GM12878 (cell line): Measurements from ENCODE around the gene PKMYT1. TPM values are rescaled to one million over a fixed set of nuclear protein-coding genes. Genes with fewer than 3 reads are reported as not detected.

Experiments
- ASH2L ChIP-seq: fragments of 300-600, 200-600 bp; sonication (generic); IDR thresholded peaks from 2 replicates; pipeline ENCODE4 v1.6.1; 2017; ENCODE audit warnings: low read depth, mild to moderate bottlenecking, borderline replicate concordance
- EED ChIP-seq: sonication (generic); IDR thresholded peaks from 2 replicates; pipeline ENCODE4 v1.6.1; 2016; ENCODE audit warnings: antibody characterized with exemption, low read depth
- SMAD5 ChIP-seq: IDR thresholded peaks from 2 replicates; pipeline ENCODE4 v1.6.1; 2016; ENCODE audit warnings: antibody characterized with exemption, low read depth
- YY1 ChIP-seq: IDR thresholded peaks from 2 replicates; pipeline ENCODE4 v1.6.1; 2011; ENCODE audit warnings: low read depth, mild to moderate bottlenecking, low read length
- polyA plus RNA-seq, 11 experiments: library from polyadenylated mRNA; depleted of rRNA in 4 of 11; unstranded in 6 of 11; stranded (reverse) in 5 of 11; fragments of >200 nt; fragmentation: Nextera tagmentation in 4 of 11; fragmentation: Illumina TruSeq in 1 of 11; extraction: Ambion mirVana in 4 of 11; extraction: Trizol in 1 of 11; gene quantifications; 1 replicate in 1 of 11; 2 replicates in 10 of 11; pipeline versions ENCODE4 v1.2.1 to v1.2.3, GENCODE V29; 2011 to 2016; ENCODE audit warnings: inconsistent platforms in 2 of 11, missing spikeins in 2 of 11, low read depth in 1 of 11
- small RNA-seq: library from RNA; depleted of rRNA; stranded (forward); fragments of <200 nt; gene quantifications from one replicate; pipeline ENCODE3, GENCODE V24; 2014
- total RNA-seq, 4 experiments: library from RNA; depleted of rRNA in 3 of 4; stranded (reverse); fragments of >200 nt in 3 of 4; fragmentation: Illumina TruSeq in 1 of 4; extraction: Trizol in 1 of 4; gene quantifications; 2 replicates each; pipeline versions ENCODE4 v1.2.1 to v1.2.3, GENCODE V29; 2013 to 2021
- TF ChIP-seq, protein P1 (sequence below): fragments of 450-650 bp; IDR thresholded peaks from 2 replicates; pipeline ENCODE4 v1.6.1; 2016; ENCODE audit warnings: mild to moderate bottlenecking

Gene PKMYT1
- total and polyA plus RNA-seq, 10 of the 15 experiments (the other 5 are each of a cell fraction or from before 2014, with no cell fraction given) = 4.6 to 101 (median 29.9) TPM

DNA sequence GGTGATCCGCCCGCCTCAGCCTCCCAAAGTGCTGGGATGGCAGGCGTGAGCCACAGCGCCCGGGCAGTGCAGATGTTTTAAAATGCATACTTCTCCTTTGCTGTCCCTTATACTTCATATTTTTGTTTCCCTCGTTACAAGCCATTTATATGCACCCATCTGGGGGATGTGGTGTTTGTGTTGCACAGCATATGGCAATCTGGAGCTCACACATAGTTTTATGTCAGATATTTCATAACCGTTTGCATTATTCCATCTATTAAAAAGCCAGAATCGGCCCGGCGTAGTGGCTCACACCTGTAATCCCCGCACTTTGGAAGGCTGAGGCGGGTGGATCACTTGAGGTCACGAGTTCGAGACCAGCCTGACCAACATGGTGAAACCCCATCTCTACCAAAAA is 56.8 kb downstream of the PKMYT1 start (continued):
- TF ChIP-seq, protein P1, sequence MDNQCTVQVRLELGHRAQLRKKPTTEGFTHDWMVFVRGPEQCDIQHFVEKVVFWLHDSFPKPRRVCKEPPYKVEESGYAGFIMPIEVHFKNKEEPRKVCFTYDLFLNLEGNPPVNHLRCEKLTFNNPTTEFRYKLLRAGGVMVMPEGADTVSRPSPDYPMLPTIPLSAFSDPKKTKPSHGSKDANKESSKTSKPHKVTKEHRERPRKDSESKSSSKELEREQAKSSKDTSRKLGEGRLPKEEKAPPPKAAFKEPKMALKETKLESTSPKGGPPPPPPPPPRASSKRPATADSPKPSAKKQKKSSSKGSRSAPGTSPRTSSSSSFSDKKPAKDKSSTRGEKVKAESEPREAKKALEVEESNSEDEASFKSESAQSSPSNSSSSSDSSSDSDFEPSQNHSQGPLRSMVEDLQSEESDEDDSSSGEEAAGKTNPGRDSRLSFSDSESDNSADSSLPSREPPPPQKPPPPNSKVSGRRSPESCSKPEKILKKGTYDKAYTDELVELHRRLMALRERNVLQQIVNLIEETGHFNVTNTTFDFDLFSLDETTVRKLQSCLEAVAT = no peak
- TF ChIP-seq YY1 = no peak
- TF ChIP-seq SMAD5 = no peak
- TF ChIP-seq ASH2L = no peak
- TF ChIP-seq EED = no peak

Small RNA genes lying within 50 kb of the gene (small RNA-seq; reads per million reads assigned to genes)
- not detected for gene LINC00514

Other genes starting within 250 kb of the PKMYT1 start
Only the 7 nearest of the 23 such genes appear.
- gene KREMEN2, start 16.2 kb downstream of the PKMYT1 start, total RNA-seq (2014; rRNA removed) = 1.3 and 1.8 TPM in 2 replicates
- 0.14 and 0.18 TPM in 2 replicates for gene KREMEN2, start 16.2 kb downstream of the PKMYT1 start, total RNA-seq (2014; rRNA removed; fragmentation: Illumina TruSeq; extraction: Trizol)
- gene KREMEN2, start 16.2 kb downstream of the PKMYT1 start, total RNA-seq (2021) = 1.5 TPM in 2 replicates
- 1.6 and 3.7 TPM in 2 replicates for gene KREMEN2, start 16.2 kb downstream of the PKMYT1 start, polyA plus RNA-seq (2011; rRNA removed)
- gene KREMEN2, start 16.2 kb downstream of the PKMYT1 start, polyA plus RNA-seq (2014; fragmentation: Illumina TruSeq; extraction: Trizol) = 0.06 TPM in 1 of 2 replicates, not detected in the other
- gene KREMEN2, start 16.2 kb downstream of the PKMYT1 start, polyA plus RNA-seq (2014; fragmentation: Nextera tagmentation; extraction: Ambion mirVana) = not detected
- 1.1 and 1.8 TPM in 2 replicates for gene KREMEN2, start 16.2 kb downstream of the PKMYT1 start, polyA plus RNA-seq (2014; rRNA removed)
- under 1 TPM; 0.45 to 0.59 TPM for gene KREMEN2, start 16.2 kb downstream of the PKMYT1 start, polyA plus RNA-seq (2016; fragmentation: Nextera tagmentation; extraction: Ambion mirVana)
- gene PAQR4, start 11.1 kb downstream of the PKMYT1 start, total RNA-seq (2014; rRNA removed) = 20.8 and 21.1 TPM in 2 replicates
- 10.6 and 11.9 TPM in 2 replicates for gene PAQR4, start 11.1 kb downstream of the PKMYT1 start, total RNA-seq (2014; rRNA removed; fragmentation: Illumina TruSeq; extraction: Trizol)
- gene PAQR4, start 11.1 kb downstream of the PKMYT1 start, total RNA-seq (2021) = 30.7 and 31.8 TPM in 2 replicates
- 7.2 and 13.9 TPM in 2 replicates for gene PAQR4, start 11.1 kb downstream of the PKMYT1 start, polyA plus RNA-seq (2011; rRNA removed)
- 7.6 and 13.1 TPM in 2 replicates for gene PAQR4, start 11.1 kb downstream of the PKMYT1 start, polyA plus RNA-seq (2014; fragmentation: Illumina TruSeq; extraction: Trizol)
- gene PAQR4, start 11.1 kb downstream of the PKMYT1 start, polyA plus RNA-seq (2014; fragmentation: Nextera tagmentation; extraction: Ambion mirVana) = under 1 TPM; 0.39 to 0.84 TPM
- 29.4 and 29.9 TPM in 2 replicates for gene PAQR4, start 11.1 kb downstream of the PKMYT1 start, polyA plus RNA-seq (2014; rRNA removed)
- 10 to 100 TPM in 1 of 2 experiments, 1 to 10 TPM in 1; 5.9 to 14.2 TPM for gene PAQR4, start 11.1 kb downstream of the PKMYT1 start, polyA plus RNA-seq (2016; fragmentation: Nextera tagmentation; extraction: Ambion mirVana)
- not detected in 2 replicates for gene CLDN9, start 32.5 kb upstream of the PKMYT1 start, total RNA-seq (2014; rRNA removed)
- gene CLDN9, start 32.5 kb upstream of the PKMYT1 start, total RNA-seq (2014; rRNA removed; fragmentation: Illumina TruSeq; extraction: Trizol) = not detected in 2 replicates
- gene CLDN9, start 32.5 kb upstream of the PKMYT1 start, total RNA-seq (2021) = not detected in 2 replicates
- gene CLDN9, start 32.5 kb upstream of the PKMYT1 start, polyA plus RNA-seq (2011; rRNA removed) = not detected in 2 replicates
- gene CLDN9, start 32.5 kb upstream of the PKMYT1 start, polyA plus RNA-seq (2014; fragmentation: Illumina TruSeq; extraction: Trizol) = not detected in 2 replicates
- not detected for gene CLDN9, start 32.5 kb upstream of the PKMYT1 start, polyA plus RNA-seq (2014; fragmentation: Nextera tagmentation; extraction: Ambion mirVana)
- gene CLDN9, start 32.5 kb upstream of the PKMYT1 start, polyA plus RNA-seq (2014; rRNA removed) = not detected in 2 replicates
- gene CLDN9, start 32.5 kb upstream of the PKMYT1 start, polyA plus RNA-seq (2016; fragmentation: Nextera tagmentation; extraction: Ambion mirVana) = not detected
- not detected in 2 replicates for gene CLDN6, start 37.7 kb upstream of the PKMYT1 start, total RNA-seq (2014; rRNA removed)
- not detected in 2 replicates for gene CLDN6, start 37.7 kb upstream of the PKMYT1 start, total RNA-seq (2014; rRNA removed; fragmentation: Illumina TruSeq; extraction: Trizol)
- 0.26 and 0.61 TPM in 2 replicates for gene CLDN6, start 37.7 kb upstream of the PKMYT1 start, total RNA-seq (2021)
- gene CLDN6, start 37.7 kb upstream of the PKMYT1 start, polyA plus RNA-seq (2011; rRNA removed) = not detected in 2 replicates
- gene CLDN6, start 37.7 kb upstream of the PKMYT1 start, polyA plus RNA-seq (2014; fragmentation: Illumina TruSeq; extraction: Trizol) = not detected in 2 replicates
- gene CLDN6, start 37.7 kb upstream of the PKMYT1 start, polyA plus RNA-seq (2014; fragmentation: Nextera tagmentation; extraction: Ambion mirVana) = not detected
- not detected in 2 replicates for gene CLDN6, start 37.7 kb upstream of the PKMYT1 start, polyA plus RNA-seq (2014; rRNA removed)
- under 1 TPM; 0.15 to 0.23 TPM for gene CLDN6, start 37.7 kb upstream of the PKMYT1 start, polyA plus RNA-seq (2016; fragmentation: Nextera tagmentation; extraction: Ambion mirVana)
- 0.44 and 1.4 TPM in 2 replicates for gene TNFRSF12A, start 39.9 kb upstream of the PKMYT1 start, total RNA-seq (2014; rRNA removed)
- 0.28 and 0.67 TPM in 2 replicates for gene TNFRSF12A, start 39.9 kb upstream of the PKMYT1 start, total RNA-seq (2014; rRNA removed; fragmentation: Illumina TruSeq; extraction: Trizol)
- 0.58 and 0.90 TPM in 2 replicates for gene TNFRSF12A, start 39.9 kb upstream of the PKMYT1 start, total RNA-seq (2021)
- 0.62 and 1.0 TPM in 2 replicates for gene TNFRSF12A, start 39.9 kb upstream of the PKMYT1 start, polyA plus RNA-seq (2011; rRNA removed)
- 0.35 TPM in 1 of 2 replicates, not detected in the other for gene TNFRSF12A, start 39.9 kb upstream of the PKMYT1 start, polyA plus RNA-seq (2014; fragmentation: Illumina TruSeq; extraction: Trizol)
- not detected for gene TNFRSF12A, start 39.9 kb upstream of the PKMYT1 start, polyA plus RNA-seq (2014; fragmentation: Nextera tagmentation; extraction: Ambion mirVana)
- gene TNFRSF12A, start 39.9 kb upstream of the PKMYT1 start, polyA plus RNA-seq (2014; rRNA removed) = 0.67 and 1.7 TPM in 2 replicates
- gene TNFRSF12A, start 39.9 kb upstream of the PKMYT1 start, polyA plus RNA-seq (2016; fragmentation: Nextera tagmentation; extraction: Ambion mirVana) = 1 to 10 TPM; 1.5 TPM
- gene HCFC1R1, start 43.5 kb upstream of the PKMYT1 start, total RNA-seq (2014; rRNA removed) = 35.9 and 40.7 TPM in 2 replicates
- gene HCFC1R1, start 43.5 kb upstream of the PKMYT1 start, total RNA-seq (2014; rRNA removed; fragmentation: Illumina TruSeq; extraction: Trizol) = 13.7 and 14.6 TPM in 2 replicates
- gene HCFC1R1, start 43.5 kb upstream of the PKMYT1 start, total RNA-seq (2021) = 26.6 and 31.7 TPM in 2 replicates
- gene HCFC1R1, start 43.5 kb upstream of the PKMYT1 start, polyA plus RNA-seq (2011; rRNA removed) = 6.8 and 14.3 TPM in 2 replicates
- gene HCFC1R1, start 43.5 kb upstream of the PKMYT1 start, polyA plus RNA-seq (2014; fragmentation: Illumina TruSeq; extraction: Trizol) = 4.8 and 11.5 TPM in 2 replicates
- 10 to 100 TPM in 1 of 2 experiments, 1 to 10 TPM in 1; 2.8 to 10.2 TPM for gene HCFC1R1, start 43.5 kb upstream of the PKMYT1 start, polyA plus RNA-seq (2014; fragmentation: Nextera tagmentation; extraction: Ambion mirVana)
- gene HCFC1R1, start 43.5 kb upstream of the PKMYT1 start, polyA plus RNA-seq (2014; rRNA removed) = 41.9 and 48.1 TPM in 2 replicates
- gene HCFC1R1, start 43.5 kb upstream of the PKMYT1 start, polyA plus RNA-seq (2016; fragmentation: Nextera tagmentation; extraction: Ambion mirVana) = 10 to 100 TPM; 31.4 to 42.5 TPM
- 21.6 and 28.5 TPM in 2 replicates for gene THOC6, start 43.6 kb upstream of the PKMYT1 start, total RNA-seq (2014; rRNA removed)
- 15.1 and 15.9 TPM in 2 replicates for gene THOC6, start 43.6 kb upstream of the PKMYT1 start, total RNA-seq (2014; rRNA removed; fragmentation: Illumina TruSeq; extraction: Trizol)
- gene THOC6, start 43.6 kb upstream of the PKMYT1 start, total RNA-seq (2021) = 31.6 and 33.1 TPM in 2 replicates
- 15.5 and 27.3 TPM in 2 replicates for gene THOC6, start 43.6 kb upstream of the PKMYT1 start, polyA plus RNA-seq (2011; rRNA removed)
- 4.8 and 14.3 TPM in 2 replicates for gene THOC6, start 43.6 kb upstream of the PKMYT1 start, polyA plus RNA-seq (2014; fragmentation: Illumina TruSeq; extraction: Trizol)
- 1 to 10 TPM; 1.0 to 2.4 TPM for gene THOC6, start 43.6 kb upstream of the PKMYT1 start, polyA plus RNA-seq (2014; fragmentation: Nextera tagmentation; extraction: Ambion mirVana)
- 31.7 and 35.2 TPM in 2 replicates for gene THOC6, start 43.6 kb upstream of the PKMYT1 start, polyA plus RNA-seq (2014; rRNA removed)
- 10 to 100 TPM; 53.7 to 54.4 TPM for gene THOC6, start 43.6 kb upstream of the PKMYT1 start, polyA plus RNA-seq (2016; fragmentation: Nextera tagmentation; extraction: Ambion mirVana)